HEK293T (cell line): ENCODE measurements around the gene S100A6.
"Not testable (repeated sequence)": the region's sequence is repeated elsewhere in the genome, so short reads cannot be mapped to it uniquely, and the experiment has no call there.

ENCODE experiments used
- CTCF ChIA-PET: fragments of 350-600 bp; formaldehyde crosslinking; extraction: SDS; loops from one replicate; lab custom pipeline; 2021; ENCODE audit warnings: antibody characterized with exemption, inconsistent platforms; lab: Yijun Ruan, JAX
- POLR2A ChIA-PET: fragments of 350-600 bp; formaldehyde crosslinking; extraction: SDS; loops from one replicate; lab custom pipeline; 2020; ENCODE audit warnings: antibody characterized with exemption, inconsistent platforms; lab: Yijun Ruan, JAX
- DNase-seq: peaks from one replicate; pipeline ENCODE4 v3.0.0; 2012; ENCODE audit warnings: mixed read lengths; ENCODE audit errors: extremely low spot score
- ARNT ChIP-seq: fragments of 450-650 bp; IDR thresholded peaks from 2 replicates; pipeline ENCODE4 v1.6.1; 2017; ENCODE audit warnings: mild to moderate bottlenecking
- BHLHE40 ChIP-seq: fragments of 450-650 bp; IDR thresholded peaks from 2 replicates; pipeline ENCODE4 v1.6.1; 2016; ENCODE audit warnings: mild to moderate bottlenecking, moderate library complexity, borderline replicate concordance
- CTBP1 ChIP-seq: fragments of 450-650 bp; IDR thresholded peaks from 2 replicates; pipeline ENCODE4 v1.6.1; 2016; ENCODE audit warnings: borderline replicate concordance
- ELF4 ChIP-seq: fragments of 450-650 bp; IDR thresholded peaks from 2 replicates; pipeline ENCODE4 v1.6.1; 2017; ENCODE audit warnings: antibody characterized with exemption
- FOXA1 ChIP-seq: fragments of 450-650 bp; IDR thresholded peaks from 2 replicates; pipeline ENCODE4 v1.6.1; 2016; ENCODE audit warnings: mild to moderate bottlenecking
- FOXK2 ChIP-seq: fragments of 450-650 bp; IDR thresholded peaks from 2 replicates; pipeline ENCODE4 v1.6.1; 2016; ENCODE audit warnings: mild to moderate bottlenecking
- FOXM1 ChIP-seq: fragments of 450-650 bp; IDR thresholded peaks from 2 replicates; pipeline ENCODE4 v1.6.1; 2017; ENCODE audit warnings: mild to moderate bottlenecking, borderline replicate concordance
- HDGF ChIP-seq: fragments of 450-650 bp; IDR thresholded peaks from 2 replicates; pipeline ENCODE4 v1.6.1; 2017; ENCODE audit warnings: antibody characterized with exemption, borderline replicate concordance
- L3MBTL2 ChIP-seq: fragments of 450-650 bp; conservative IDR thresholded peaks from 2 replicates; pipeline ENCODE4 v1.6.1; 2016; ENCODE audit warnings: mild to moderate bottlenecking
- LEF1 ChIP-seq: fragments of 450-650 bp; IDR thresholded peaks from 2 replicates; pipeline ENCODE4 v1.6.1; 2017; ENCODE audit warnings: mild to moderate bottlenecking, borderline replicate concordance
- NFRKB ChIP-seq: fragments of 450-650 bp; IDR thresholded peaks from 2 replicates; pipeline ENCODE4 v1.6.1; 2016; ENCODE audit warnings: mild to moderate bottlenecking, moderate library complexity
- PKNOX1 ChIP-seq: fragments of 450-650 bp; IDR thresholded peaks from 2 replicates; pipeline ENCODE4 v1.6.1; 2016
- SP1 ChIP-seq: fragments of 450-650 bp; IDR thresholded peaks from 2 replicates; pipeline ENCODE4 v1.6.1; 2017
- SUZ12 ChIP-seq: fragments of 450-650 bp; IDR thresholded peaks from 2 replicates; pipeline ENCODE4 v1.6.1; 2016; ENCODE audit warnings: mild to moderate bottlenecking
- TARDBP ChIP-seq: fragments of 450-650 bp; IDR thresholded peaks from 2 replicates; pipeline ENCODE4 v1.6.1; 2016
- ZNF384 ChIP-seq: fragments of 450-650 bp; IDR thresholded peaks from 2 replicates; pipeline ENCODE4 v1.6.1; 2016

S100A6 gene

DNA sequence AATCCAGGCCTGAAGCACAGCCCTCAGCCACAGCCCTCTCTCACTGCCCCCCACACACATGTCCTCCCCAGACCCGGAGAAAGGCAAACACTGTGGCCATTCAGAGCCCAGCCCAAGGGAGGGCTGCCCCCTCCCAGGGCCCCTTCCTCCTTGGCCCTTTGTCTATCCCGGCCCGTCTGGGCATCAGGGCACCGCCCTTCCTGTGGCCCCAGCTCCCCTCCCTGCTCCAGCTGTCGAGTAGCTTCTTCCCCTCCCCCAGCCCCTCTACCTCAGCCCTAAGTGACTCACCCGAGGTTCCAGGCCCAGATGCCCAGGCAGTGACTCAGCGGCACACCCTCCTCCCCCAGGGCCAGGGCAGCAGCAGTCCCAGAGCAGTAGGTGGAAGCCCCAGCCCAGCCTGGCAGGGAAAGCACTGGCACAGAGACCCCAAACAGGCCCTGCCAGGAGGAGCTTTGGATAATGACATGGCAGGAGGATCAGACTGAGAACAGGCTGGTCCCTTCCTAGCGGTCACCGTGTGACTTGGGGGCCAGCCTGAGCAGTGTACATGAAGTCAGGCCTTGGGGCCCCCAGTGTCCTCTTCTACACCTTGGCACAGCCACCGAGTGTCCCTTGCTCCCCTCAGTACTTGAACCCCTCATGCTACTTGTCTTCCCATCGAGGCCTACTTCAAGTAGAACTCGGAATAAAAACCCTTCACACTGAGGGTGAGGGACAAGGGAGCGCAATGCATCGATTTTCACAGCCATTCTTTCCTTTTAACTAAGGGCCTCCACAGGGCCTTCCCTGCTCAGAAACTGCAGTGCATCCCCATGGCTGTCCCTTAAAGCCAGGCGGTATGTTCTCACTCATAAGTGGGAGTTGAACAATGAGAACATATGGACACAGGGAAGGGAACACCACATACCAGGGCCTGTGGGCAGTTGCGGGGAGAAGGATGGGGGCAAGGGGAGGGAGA is 30.9 kb upstream of the S100A6 start:
- peak; percentile 62 for DNase-seq
- ChIA-PET CTCF (interaction anchor here (0.6 to 2.7 kb wide), 8 partner anchors 26 to 214 kb away, joined by 3 to 12 read pairs (median 4); partner anchors contain the start of genes S100A1, S100A13 and S100A5), POLR2A (interaction anchor here (0.5 to 1.9 kb wide), 17 partner anchors 13 to 424 kb away, joined by 3 to 11 read pairs (median 5); partner anchors contain the start of genes CHTOP, ILF2, RPS27 and S100A1)
- no peak for TF ChIP-seq HDGF
- TF ChIP-seq SUZ12: no peak
- no peak for TF ChIP-seq ZNF384
- no peak for TF ChIP-seq FOXK2
- no peak for TF ChIP-seq FOXM1
- TF ChIP-seq BHLHE40: no peak
- TF ChIP-seq SP1: no peak
- no peak for TF ChIP-seq NFRKB
- no peak for TF ChIP-seq TARDBP
- no peak for TF ChIP-seq L3MBTL2
- no peak for TF ChIP-seq PKNOX1
- no peak for TF ChIP-seq FOXA1
- TF ChIP-seq LEF1: no peak
- no peak for TF ChIP-seq ARNT
- no peak for TF ChIP-seq CTBP1
- no peak for TF ChIP-seq ELF4

DNA sequence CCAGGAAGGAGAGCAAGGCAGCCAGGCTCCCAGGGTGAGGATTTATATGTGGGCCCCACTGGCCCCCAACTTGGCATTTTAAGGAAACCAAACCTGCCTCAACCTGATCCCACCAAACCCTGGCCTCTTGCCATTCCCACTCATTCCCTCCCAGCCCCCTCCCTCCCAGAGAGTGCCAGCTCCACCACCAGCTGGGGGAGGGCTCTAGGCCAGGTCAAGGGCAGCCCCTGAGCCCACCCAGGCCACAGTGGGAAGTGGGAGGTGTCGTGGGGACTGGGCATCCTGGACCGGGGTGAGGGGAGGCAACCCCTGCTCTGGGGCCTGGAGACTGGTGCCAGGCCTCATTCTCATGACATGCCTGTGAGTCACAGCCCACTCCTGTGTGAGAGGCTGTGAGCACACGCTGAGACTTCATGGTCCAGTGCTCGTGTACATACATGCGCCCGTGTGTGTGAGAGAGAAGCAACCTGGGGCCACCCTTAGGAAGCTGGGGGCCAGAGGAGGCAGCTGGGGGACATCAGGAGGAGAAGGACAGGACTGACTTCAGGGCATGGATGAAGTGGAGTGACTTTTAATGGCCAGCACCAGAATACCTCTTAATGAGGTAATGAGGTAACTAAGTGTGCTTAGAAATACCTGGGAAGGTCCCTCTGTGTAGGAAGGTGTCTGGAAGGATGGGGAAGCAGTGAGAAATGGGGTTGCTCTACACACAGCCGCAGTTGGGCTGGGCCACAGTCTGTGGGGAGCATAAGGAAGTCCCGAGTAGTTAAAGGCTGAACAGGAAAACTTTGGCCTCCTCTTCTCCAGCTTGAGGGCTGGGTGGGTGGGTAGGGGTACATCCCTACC is 30.0 kb upstream of the S100A6 start, which contains the start of gene S100A2:
S100A2 (minus strand) TSS at position 316 of the 846 bp plus-strand sequence. CDS start 1,967 bp downstream, outside the sequence.
- ChIA-PET CTCF (interaction anchor here (0.6 to 2.7 kb wide), 9 partner anchors 25 to 213 kb away, joined by 3 to 12 read pairs (median 4); partner anchors contain the start of genes S100A1, S100A13 and S100A5), POLR2A (interaction anchor here (0.5 to 1.9 kb wide), 17 partner anchors 12 to 425 kb away, joined by 3 to 11 read pairs (median 5); partner anchors contain the start of genes CHTOP, ILF2, RPS27 and S100A1)
- no peak for TF ChIP-seq BHLHE40
- TF ChIP-seq HDGF: no peak
- TF ChIP-seq ZNF384: no peak
- no peak for TF ChIP-seq FOXM1
- TF ChIP-seq L3MBTL2: no peak
- no peak for TF ChIP-seq CTBP1
- TF ChIP-seq SP1: no peak
- no peak for DNase-seq

DNA sequence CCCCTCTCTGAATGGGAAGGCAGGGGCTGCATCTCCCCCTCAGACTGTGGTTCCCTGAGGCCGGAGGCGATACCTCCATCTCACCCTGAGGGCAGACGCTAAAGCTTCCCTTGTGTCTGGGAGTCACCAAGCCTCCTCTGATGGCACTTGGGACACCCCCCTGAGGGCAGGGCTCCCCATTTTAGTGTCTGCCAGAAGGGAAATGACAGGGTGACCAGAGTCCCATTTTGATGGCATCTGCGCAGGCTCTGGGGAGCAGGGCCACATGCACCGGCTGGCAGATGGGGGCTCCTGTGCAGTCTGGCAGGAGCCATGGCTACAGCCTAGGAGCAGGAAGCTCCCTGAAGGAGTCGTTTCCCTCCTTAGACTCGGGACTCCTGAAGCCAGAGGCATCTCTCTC is 28.2 kb upstream of the S100A6 start:
- no peak for DNase-seq
- TF ChIP-seq LEF1 (no peak), FOXK2 (no peak), ARNT (no peak), CTBP1 (no peak), BHLHE40 (no peak), L3MBTL2 (no peak), SUZ12 (no peak), NFRKB (no peak), ELF4 (no peak), HDGF (no peak), FOXM1 (no peak), TARDBP (no peak), FOXA1 (no peak), SP1 (no peak), ZNF384 (no peak), PKNOX1 (no peak)
- ChIA-PET CTCF (interaction anchor here (1.5 to 1.9 kb wide), 2 partner anchors 30 to 53 kb away, joined by 5 to 7 read pairs; no protein-coding TSS in a partner anchor), POLR2A (interaction anchor here (1.0 kb wide), 2 partner anchors 18 to 64 kb away, joined by 3 read pairs; partner anchors contain the start of genes S100A13 and S100A4)

- no peak for TF ChIP-seq TARDBP
- TF ChIP-seq ZNF384: no peak
- no peak for TF ChIP-seq NFRKB
- no peak for TF ChIP-seq FOXA1
- no peak for TF ChIP-seq PKNOX1
- TF ChIP-seq L3MBTL2: no peak
- TF ChIP-seq FOXM1: no peak
- no peak for TF ChIP-seq FOXK2
- TF ChIP-seq HDGF: no peak
- no peak for TF ChIP-seq ARNT
- no peak for TF ChIP-seq SUZ12
- TF ChIP-seq BHLHE40: no peak
- TF ChIP-seq CTBP1: no peak
- no peak for TF ChIP-seq ELF4
- TF ChIP-seq LEF1: no peak
- no peak for TF ChIP-seq SP1
- CTCF ChIA-PET: interaction anchor here (1.5 to 1.9 kb wide), 2 partner anchors 30 to 53 kb away, joined by 5 to 7 read pairs; no protein-coding TSS in a partner anchor
- DNase-seq: no peak
- POLR2A ChIA-PET: interaction anchor here (1.0 kb wide), 2 partner anchors 18 to 64 kb away, joined by 3 read pairs; partner anchors contain the start of genes S100A13 and S100A4
These were observed 27.7 kb upstream of the S100A6 start for GRCh38 chr1:153563483-153563901.

DNA sequence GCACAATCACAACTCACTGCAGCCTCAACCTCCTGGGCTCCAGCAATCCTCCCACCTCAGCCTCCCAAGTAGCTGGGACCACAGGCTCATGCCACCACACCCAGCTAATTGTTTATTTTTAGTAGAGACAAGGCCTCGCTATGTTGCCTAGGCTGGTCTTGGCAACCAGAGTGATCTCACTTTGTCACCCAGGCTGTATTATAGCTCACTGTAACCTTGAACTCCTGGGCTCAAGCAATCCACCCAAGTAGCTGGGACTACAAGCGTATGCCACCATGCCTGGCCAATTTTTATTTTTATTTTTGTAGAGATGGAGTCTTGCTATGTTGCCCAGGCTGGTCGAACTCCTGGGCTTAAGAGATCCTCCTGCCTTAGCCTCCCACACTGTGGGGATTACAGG is 26.2 kb upstream of the S100A6 start:
- POLR2A ChIA-PET: interaction anchor here (1.3 to 1.6 kb wide), 2 partner anchors 11 to 17 kb away, joined by 3 to 4 read pairs; no protein-coding TSS in a partner anchor
- CTCF ChIA-PET: interaction anchor here (1.0 kb wide), 1 partner anchor 65 kb away, joined by 4 read pairs; the partner anchor contains the start of gene S100A13
- DNase-seq: not testable (repeated sequence)
